ENCODE data around the gene SGCD. TPM values are rescaled to one million over a fixed set of nuclear protein-coding genes. Genes with fewer than 3 reads are reported as not detected.

SGCD gene
- total RNA-seq, 2 donors from 2014 or later = 1.0 to 2.2 TPM

GRCh38 chr5:156628421-156628820, 301.5 kb downstream of the SGCD start:
- Histone ChIP-seq H3K9me3 (no peaks in the 10 kb centered on the region), H3K27ac (no peak overlapping the region), H3K36me3 (no peaks in the 10 kb centered on the region), H3K4me3 (no peak overlapping the region), H3K4me1 (no peaks in the 10 kb centered on the region), H3K9ac (ENCODE audit: low read depth in 2 of 2, low read length in 2 of 2) (no peak overlapping the region), H3K27me3 (no peaks in the 10 kb centered on the region)
- intact Hi-C loops (cut with DNase I) = no loop called here
- no peak for TF ChIP-seq CTCF (IDR thresholded peaks at IDR 0.05)
- no peak for DNase-seq

- intact Hi-C loops (cut with DNase I) = no loop called here
- H3K4me1 ChIP-seq = no peaks in the 10 kb centered on the region
- no peaks in the 10 kb centered on the region for H3K9me3 ChIP-seq
- DNase-seq = no peak
- no peak for TF ChIP-seq CTCF (IDR thresholded peaks at IDR 0.05)
- no peaks in the 10 kb centered on the region for H3K36me3 ChIP-seq
- no peak overlapping the region for H3K4me3 ChIP-seq
- no peaks in the 10 kb centered on the region for H3K27me3 ChIP-seq
- no peak overlapping the region for H3K27ac ChIP-seq
- no peak overlapping the region for H3K9ac ChIP-seq (ENCODE audit: low read depth in 2 of 2, low read length in 2 of 2)
Measured at GRCh38 chr5:156631005-156631404, 304.0 kb downstream of the SGCD start.

GRCh38 chr5:156634301-156634700, 307.3 kb downstream of the SGCD start:
- Histone ChIP-seq H3K4me1 (no peaks in the 10 kb centered on the region), H3K27ac (no peak overlapping the region), H3K9ac (ENCODE audit: low read depth in 2 of 2, low read length in 2 of 2) (no peak overlapping the region), H3K27me3 (no peaks in the 10 kb centered on the region), H3K9me3 (no peaks in the 10 kb centered on the region), H3K36me3 (no peaks in the 10 kb centered on the region), H3K4me3 (no peak overlapping the region)
- TF ChIP-seq CTCF (IDR thresholded peaks at IDR 0.05) = no peak
- DNase-seq = no peak
- intact Hi-C loops (cut with DNase I) = no loop called here

- Histone ChIP-seq H3K9me3 (no peaks in the 10 kb centered on the region), H3K4me3 (no peak overlapping the region), H3K9ac (ENCODE audit: low read depth in 2 of 2, low read length in 2 of 2) (no peak overlapping the region), H3K27ac (no peak overlapping the region), H3K4me1 (no peaks in the 10 kb centered on the region), H3K27me3 (no peaks in the 10 kb centered on the region), H3K36me3 (no peaks in the 10 kb centered on the region)
- intact Hi-C loops (cut with DNase I) = no loop called here
- DNase-seq = no peak
- TF ChIP-seq CTCF (IDR thresholded peaks at IDR 0.05) = no peak
Measured at GRCh38 chr5:156640691-156641241, 313.8 kb downstream of the SGCD start.

DNA sequence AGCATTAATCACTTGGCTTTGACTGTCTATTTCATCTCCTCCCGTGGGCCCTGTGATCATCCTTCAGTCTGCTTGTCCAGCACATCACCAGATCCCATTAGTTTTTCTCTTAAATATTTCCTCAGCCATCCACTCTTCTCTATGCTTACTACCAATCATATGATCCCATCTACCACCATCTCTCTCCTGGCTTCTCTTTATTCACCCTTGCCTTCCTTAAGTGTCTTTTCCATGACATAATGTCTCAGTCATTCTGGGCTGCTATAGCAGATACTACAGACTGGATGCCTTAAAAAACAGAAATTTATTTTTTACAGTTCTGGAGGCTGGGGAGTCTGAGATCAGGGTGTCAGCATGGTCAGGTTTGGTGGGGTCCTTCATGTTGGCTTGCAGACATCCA, 314.7 kb downstream of the SGCD start:
- no peak overlapping the region for H3K27ac ChIP-seq
- TF ChIP-seq CTCF (IDR thresholded peaks at IDR 0.05) = no peak
- no peaks in the 10 kb centered on the region for H3K36me3 ChIP-seq
- H3K9ac ChIP-seq (ENCODE audit: low read depth in 2 of 2, low read length in 2 of 2) = no peak overlapping the region
- no peaks in the 10 kb centered on the region for H3K4me1 ChIP-seq
- H3K27me3 ChIP-seq = no peaks in the 10 kb centered on the region
- no peak overlapping the region for H3K4me3 ChIP-seq
- DNase-seq = no peak
- H3K9me3 ChIP-seq = no peaks in the 10 kb centered on the region
- intact Hi-C loops (cut with DNase I) = no loop called here

Measured in colonic mucosa (tissue), 4 donors.